ENCODE measurements around the gene CLEC2L. TPM values are rescaled to one million over a fixed set of nuclear protein-coding genes. Genes with fewer than 3 reads are reported as not detected.

CLEC2L gene
- total RNA-seq, 1 experiment from 2014 or later = not detected

DNA sequence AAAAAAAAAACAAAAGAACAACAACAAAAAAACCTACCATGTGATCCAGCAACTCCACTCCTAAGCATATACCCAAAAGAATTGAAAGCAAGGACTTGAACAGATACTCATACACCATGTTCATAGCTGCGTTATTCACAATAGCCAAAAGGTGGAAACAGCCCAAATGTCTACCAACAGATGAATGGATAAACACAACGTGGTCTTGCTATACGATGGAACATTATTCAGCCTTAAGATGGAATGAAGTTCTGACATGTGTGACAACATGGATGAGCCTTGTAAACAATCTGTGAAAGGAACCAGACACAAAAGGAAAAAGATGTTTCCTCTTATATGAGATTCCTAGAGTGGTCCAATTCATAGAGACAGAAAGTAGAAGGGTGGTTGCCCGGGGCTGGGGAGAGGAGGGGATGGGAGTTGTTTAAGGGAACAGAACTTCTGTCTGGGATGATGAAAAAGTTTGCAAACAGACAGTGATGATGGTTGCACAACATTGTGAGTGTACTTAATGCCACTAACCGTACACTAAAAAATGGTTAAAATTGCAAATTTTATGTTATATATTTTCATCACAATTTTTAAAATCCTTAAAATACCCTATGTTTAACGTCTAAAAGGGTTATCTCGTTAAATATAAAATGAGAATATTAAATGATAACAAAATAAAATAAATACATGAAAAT, 11.6 kb downstream of the CLEC2L start:
- TF ChIP-seq, protein P1, sequence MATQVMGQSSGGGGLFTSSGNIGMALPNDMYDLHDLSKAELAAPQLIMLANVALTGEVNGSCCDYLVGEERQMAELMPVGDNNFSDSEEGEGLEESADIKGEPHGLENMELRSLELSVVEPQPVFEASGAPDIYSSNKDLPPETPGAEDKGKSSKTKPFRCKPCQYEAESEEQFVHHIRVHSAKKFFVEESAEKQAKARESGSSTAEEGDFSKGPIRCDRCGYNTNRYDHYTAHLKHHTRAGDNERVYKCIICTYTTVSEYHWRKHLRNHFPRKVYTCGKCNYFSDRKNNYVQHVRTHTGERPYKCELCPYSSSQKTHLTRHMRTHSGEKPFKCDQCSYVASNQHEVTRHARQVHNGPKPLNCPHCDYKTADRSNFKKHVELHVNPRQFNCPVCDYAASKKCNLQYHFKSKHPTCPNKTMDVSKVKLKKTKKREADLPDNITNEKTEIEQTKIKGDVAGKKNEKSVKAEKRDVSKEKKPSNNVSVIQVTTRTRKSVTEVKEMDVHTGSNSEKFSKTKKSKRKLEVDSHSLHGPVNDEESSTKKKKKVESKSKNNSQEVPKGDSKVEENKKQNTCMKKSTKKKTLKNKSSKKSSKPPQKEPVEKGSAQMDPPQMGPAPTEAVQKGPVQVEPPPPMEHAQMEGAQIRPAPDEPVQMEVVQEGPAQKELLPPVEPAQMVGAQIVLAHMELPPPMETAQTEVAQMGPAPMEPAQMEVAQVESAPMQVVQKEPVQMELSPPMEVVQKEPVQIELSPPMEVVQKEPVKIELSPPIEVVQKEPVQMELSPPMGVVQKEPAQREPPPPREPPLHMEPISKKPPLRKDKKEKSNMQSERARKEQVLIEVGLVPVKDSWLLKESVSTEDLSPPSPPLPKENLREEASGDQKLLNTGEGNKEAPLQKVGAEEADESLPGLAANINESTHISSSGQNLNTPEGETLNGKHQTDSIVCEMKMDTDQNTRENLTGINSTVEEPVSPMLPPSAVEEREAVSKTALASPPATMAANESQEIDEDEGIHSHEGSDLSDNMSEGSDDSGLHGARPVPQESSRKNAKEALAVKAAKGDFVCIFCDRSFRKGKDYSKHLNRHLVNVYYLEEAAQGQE (IDR thresholded peaks at IDR 0.05; ENCODE audit: low read depth) = no peak
- TF ChIP-seq JUND (IDR thresholded peaks at IDR 0.05) = no peak
- no peak for TF ChIP-seq SIN3A (IDR thresholded peaks at IDR 0.05; ENCODE audit: low read depth)
- TF ChIP-seq YY1 (IDR thresholded peaks at IDR 0.05; ENCODE audit: extremely low read depth, insufficient replicate concordance, low read depth, low read length) = no peak
- no peak for TF ChIP-seq CBX3 (IDR thresholded peaks at IDR 0.05; ENCODE audit: low read depth)
- TF ChIP-seq, protein P2, sequence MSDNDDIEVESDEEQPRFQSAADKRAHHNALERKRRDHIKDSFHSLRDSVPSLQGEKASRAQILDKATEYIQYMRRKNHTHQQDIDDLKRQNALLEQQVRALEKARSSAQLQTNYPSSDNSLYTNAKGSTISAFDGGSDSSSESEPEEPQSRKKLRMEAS (IDR thresholded peaks at IDR 0.05) = no peak
- no peak overlapping the region for H3K9ac ChIP-seq (ENCODE audit: low read length)
- ChIA-PET CTCF (no interaction called here), RAD21 (ENCODE audit: low non-redundant PET in 1 of 2, low total read pairs in 2 of 2, uncharacterized antibody in 2 of 2, unreplicated experiment in 2 of 2) (no interaction called here), POLR2A (no interaction called here)
- intact Hi-C loops (cut with micrococcal nuclease) = no loop called here
- H3K4me2 ChIP-seq (ENCODE audit: low read length) = no peak overlapping the region
- H3K27me3 ChIP-seq (ENCODE audit: insufficient read depth, low read length) = peaks cover 10% of the 10 kb centered on the region; the same call in 1 of the 2 replicates
- H3K9me3 ChIP-seq (ENCODE audit: control insufficient read depth in 1 of 2, insufficient read depth in 1 of 2, low read depth in 1 of 2, low read length in 2 of 2) = no peaks in the 10 kb centered on the region
- H3K79me2 ChIP-seq (ENCODE audit: insufficient read depth, low read length) = no peaks in the 10 kb centered on the region
- DNase-seq (ENCODE audit: low read depth, low spot score) (no peak), ATAC-seq (no peak)
- no peak overlapping the region for H3K4me3 ChIP-seq (replicated peaks in 1 of 2; ENCODE audit: low read depth in 1 of 2, low read length in 2 of 2)
- H2AFZ ChIP-seq (ENCODE audit: low read depth, low read length, poor library complexity, severe bottlenecking) = no peak overlapping the region
- H3K27ac ChIP-seq (ENCODE audit: low read depth, low read length) = no peak overlapping the region
- no peaks in the 10 kb centered on the region for H4K20me1 ChIP-seq (ENCODE audit: insufficient read depth)
- no peaks in the 10 kb centered on the region for H3K9me2 ChIP-seq (ENCODE audit: insufficient read depth)
- H3K4me1 ChIP-seq (ENCODE audit: control insufficient read depth in 1 of 2, insufficient read depth in 2 of 2, low read length in 2 of 2) = no peaks in the 10 kb centered on the region
- no peaks in the 10 kb centered on the region for H3K36me3 ChIP-seq (ENCODE audit: control insufficient read depth in 1 of 2, insufficient read depth in 2 of 2, low read length in 2 of 2)
- BruUV-seq (replicated peaks) = no TSS peak

Measured in HCT116 (cell line).